HepG2 (cell line): ENCODE data around the gene BRAT1. TPM values are rescaled to one million over a fixed set of nuclear protein-coding genes. Genes with fewer than 3 reads are reported as not detected.

Experiments used
- ATAC-seq: fragments of 200-7000 bp; cut with Tn5 transposase; 3 replicates; pipeline ENCODE4 v1.9.1; 2020; ENCODE audit warnings: mild to moderate bottlenecking, moderate library complexity
- BruUV-seq: library from RNA; stranded (reverse); fragments of 400-500 nt; replicated peaks from 2 replicates; lab custom pipeline; 2021; lab: Mats Ljungman, UMichigan
- CTCF ChIA-PET: fragments of 300-600 bp; formaldehyde crosslinking; extraction: SDS; loops from one replicate; lab custom pipeline; 2021; ENCODE audit warnings: low total read pairs, inconsistent platforms, low intra/inter-chr PET ratio; lab: Yijun Ruan, JAX
- POLR2A ChIA-PET: fragments of 350-600 bp; sonication (Branson Sonifier 250); formaldehyde crosslinking; loops from one replicate; lab custom pipeline; 2020; ENCODE audit warnings: antibody characterized with exemption, inconsistent platforms; lab: Yijun Ruan, JAX
- DNase-seq: peaks from one replicate; pipeline ENCODE4 v3.0.0-alpha.2; 2015; ENCODE audit warnings: low spot score
- FAIRE-seq: peaks from 3 replicates; lab custom pipeline; 2011; peaks lifted over from hg19 to GRCh38; lab: Jason Lieb, UNC
- H2AFZ ChIP-seq: one replicate; pipeline ENCODE4 v1.6.1; 2011; ENCODE audit warnings: low read length, inconsistent platforms
- H3K27ac ChIP-seq: fragments of 300-600 bp; 3 replicates; pipeline ENCODE4 v1.8.0; 2011; ENCODE audit warnings: mixed run types, mild to moderate bottlenecking, mixed read lengths, low read length, inconsistent platforms; ENCODE audit not compliant: insufficient read depth; ENCODE audit errors: extremely low read length
- H3K27me3 ChIP-seq, 2 experiments: fragments of 200-600 bp in 1 of 2; 2 replicates in 1 of 2; 3 replicates in 1 of 2; pipeline versions ENCODE4 v1.6.0 to v1.8.0; 2011; ENCODE audit warnings: low read length in 2 of 2, mild to moderate bottlenecking in 2 of 2, moderate library complexity in 2 of 2, inconsistent platforms in 1 of 2; ENCODE audit not compliant: insufficient read depth in 2 of 2, control insufficient read depth in 1 of 2
- H3K36me3 ChIP-seq, 2 experiments: fragments of 200-600 bp in 1 of 2; replicated peaks in 1 of 2; 2 replicates in 1 of 2; 3 replicates in 1 of 2; pipeline versions ENCODE4 v1.5.1 to v1.8.0; 2011; ENCODE audit warnings: low read length in 2 of 2, inconsistent platforms in 1 of 2; ENCODE audit not compliant: insufficient read depth in 2 of 2, control insufficient read depth in 1 of 2
- H3K4me1 ChIP-seq: 2 replicates; pipeline ENCODE4 v1.5.1; 2012; ENCODE audit warnings: low read length, inconsistent platforms; ENCODE audit not compliant: insufficient read depth
- H3K4me2 ChIP-seq: 2 replicates; pipeline ENCODE4 v1.6.0; 2011; ENCODE audit warnings: low read depth, low read length, inconsistent platforms
- H3K4me3 ChIP-seq, 3 experiments: fragments of 200-600 bp in 1 of 3; sonication (generic), shearing (Covaris generic) in 1 of 3; replicated peaks in 1 of 3; 2 replicates each; pipeline ENCODE4 v1.5.1; 2011 to 2016; ENCODE audit warnings: low read length in 3 of 3, inconsistent platforms in 2 of 3, low read depth in 2 of 3, mild to moderate bottlenecking in 2 of 3, control low read depth in 1 of 3, mixed read lengths in 1 of 3; ENCODE audit not compliant: insufficient read depth in 1 of 3
- H3K79me2 ChIP-seq: one replicate; pipeline ENCODE4 v1.6.1; 2011; ENCODE audit warnings: low read length, inconsistent platforms; ENCODE audit not compliant: insufficient read depth
- H3K9ac ChIP-seq: 2 replicates; pipeline ENCODE4 v1.6.0; 2011; ENCODE audit warnings: mild to moderate bottlenecking, low read depth, low read length, inconsistent platforms; ENCODE audit not compliant: insufficient read depth
- H3K9me3 ChIP-seq: 2 replicates; pipeline ENCODE4 v1.5.1; 2012; ENCODE audit warnings: mild to moderate bottlenecking, low read length
- H4K20me1 ChIP-seq: 2 replicates; pipeline ENCODE4 v1.6.0; 2011; ENCODE audit warnings: inconsistent platforms, mild to moderate bottlenecking, low read length, moderate library complexity; ENCODE audit not compliant: insufficient read depth
- AGO2 ChIP-seq: fragments of 200-400 bp; formaldehyde crosslinking; optimal IDR thresholded peaks from 2 replicates; pipeline ENCODE3; 2017; ENCODE audit warnings: mild to moderate bottlenecking, low read depth, low read length, moderate library complexity
- SMAD9 ChIP-seq: sonication (generic); formaldehyde crosslinking; IDR thresholded peaks from 2 replicates; pipeline ENCODE4 v1.5.1; 2020; ENCODE audit warnings: mild to moderate bottlenecking, missing genetic modification reagents
- SP1 ChIP-seq, 2 experiments: fragments of 450-650 bp in 1 of 2; sonication (generic) in 1 of 2; formaldehyde crosslinking in 1 of 2; IDR thresholded peaks; 2 replicates each; pipeline versions ENCODE4 v1.4.0 to v1.6.1; 2016 to 2020; ENCODE audit warnings: missing genetic modification reagents in 1 of 2
- TERF1 ChIP-seq: sonication (generic); formaldehyde crosslinking; IDR thresholded peaks from 2 replicates; pipeline ENCODE4 v1.8.0; 2022; ENCODE audit warnings: mild to moderate bottlenecking, missing genetic modification reagents, moderate library complexity
- USF2 ChIP-seq, 2 experiments: sonication (generic) in 1 of 2; formaldehyde crosslinking in 1 of 2; IDR thresholded peaks; 2 replicates each; pipeline versions ENCODE4 v1.5.1 to v1.6.1; 2011 to 2020; ENCODE audit warnings: borderline replicate concordance in 1 of 2, low read depth in 1 of 2, low read length in 1 of 2, mild to moderate bottlenecking in 1 of 2, missing genetic modification reagents in 1 of 2, moderate library complexity in 1 of 2
- ZBTB42 ChIP-seq: sonication (generic); formaldehyde crosslinking; IDR thresholded peaks from 2 replicates; pipeline ENCODE4 v1.5.0; 2020; ENCODE audit warnings: mild to moderate bottlenecking, missing genetic modification reagents
- ZNF33B ChIP-seq: sonication (generic); formaldehyde crosslinking; IDR thresholded peaks from 2 replicates; pipeline ENCODE4 v1.5.1; 2020; ENCODE audit warnings: mild to moderate bottlenecking, missing genetic modification reagents
- ZNF740 ChIP-seq: sonication (generic); formaldehyde crosslinking; IDR thresholded peaks from 2 replicates; pipeline ENCODE4 v1.4.0; 2020; ENCODE audit warnings: missing genetic modification reagents
- WGBS: methylation state at CpG from one replicate; pipeline ENCODE4 v1.1.6; 2017; ENCODE audit warnings: low lambda C conversion rate; 5-methylcytosine and 5-hydroxymethylcytosine counted together
- in situ Hi-C: cut with HindIII; loops from 2 replicates; pipeline ENCODE4 v1.10.0; 2017; ENCODE audit warnings: low pct_unique_long_range_greater_than_20kb; ENCODE audit not compliant: extremely low pct_ligation_motif_present
- intact Hi-C: fragments of 100-400 bp; cut with micrococcal nuclease; formaldehyde crosslinking; loops from one replicate; pipeline ENCODE4 v1.10.0; 2022; ENCODE audit not compliant: unreplicated experiment
- polyA plus RNA-seq, 8 experiments: library from polyadenylated mRNA; depleted of rRNA in 3 of 8; stranded (reverse) in 7 of 8; unstranded in 1 of 8; fragments of >200 nt; fragmentation: Illumina TruSeq in 4 of 8; extraction: Trizol in 4 of 8; gene quantifications; 2 replicates each; pipeline versions ENCODE4 v1.2.1 to v1.2.3, GENCODE V29; 2011 to 2016; ENCODE audit warnings: low read depth in 4 of 8, missing spikeins in 1 of 8, mixed read lengths in 1 of 8; ENCODE audit not compliant: insufficient read depth in 1 of 8
- total RNA-seq, 5 experiments: library from RNA; depleted of rRNA; stranded (reverse); fragments of >200 nt; fragmentation: Illumina TruSeq; extraction: Trizol; gene quantifications; 2 replicates each; pipeline ENCODE4 v1.2.3, GENCODE V29; 2016; ENCODE audit warnings: low read depth in 1 of 5

BRAT1 gene
- total and polyA plus RNA-seq, 2 of the 13 experiments (the other 11 are each of a cell fraction or from before 2014, with no cell fraction given), result 10.2 to 20.3 TPM

- intact Hi-C loops (loop anchor here (5.0 kb wide), 1 partner anchor 44 kb away; the partner anchor contains the start of gene GRIFIN), in situ Hi-C loops (no loop called here)
- ChIA-PET CTCF (no interaction called here), POLR2A (no interaction called here)
- Histone ChIP-seq H3K4me3 (peak overlapping the region in 2 of 3 experiments; percentile 54 to 66; a peak in 3 of 6 replicates), H3K4me1 (peaks cover 70% of the 10 kb centered on the region), H2AFZ (no peak overlapping the region), H4K20me1 (no peaks in the 10 kb centered on the region), H3K36me3 (no peaks in the 10 kb centered on the region), H3K27ac (no peak overlapping the region), H3K9me3 (no peaks in the 10 kb centered on the region), H3K79me2 (no peaks in the 10 kb centered on the region), H3K4me2 (peak overlapping the region; percentile 66), H3K9ac (no peak overlapping the region), H3K27me3 (peaks cover 4 to 66% of the 10 kb centered on the region in 2 experiments)
- ATAC-seq (no peak), FAIRE-seq (no peak), DNase-seq (no peak)
- TF ChIP-seq ZNF740 (CRISPR knock-in tag) (no peak), SP1 (IDR thresholded peaks at IDR 0.05) (no peak), SP1 (CRISPR knock-in tag; IDR thresholded peaks at IDR 0.05) (no peak), AGO2 (no peak), ZNF33B (no peak), ZBTB42 (CRISPR knock-in tag) (no peak), TERF1 (CRISPR knock-in tag) (no peak), USF2 (IDR thresholded peaks at IDR 0.05; ENCODE audit: low read depth, low read length) (no peak), USF2 (CRISPR knock-in tag; IDR thresholded peaks at IDR 0.05; ENCODE audit: borderline replicate concordance) (no peak), SMAD9 (no peak)
- WGBS, result 15% methylated on average over 4 of the region's 12 CpGs
- no TSS peak for BruUV-seq
These were observed 34.5 kb downstream of the BRAT1 start for GRCh38 chr7:2520761-2521290.
